Activated CD8-positive, alpha-beta T cell treated with anti-CD3 and anti-CD28 coated beads for 36 hours (primary cell): Measurements from ENCODE around the gene IL17B. TPM values are rescaled to one million over a fixed set of nuclear protein-coding genes. Genes with fewer than 3 reads are reported as not detected.
A peak's percentile ranks its signal among the peaks of the same experiment; 100 is the strongest.

ENCODE experiments used
- ATAC-seq: fragments of 200-7000 bp; cut with Tn5 transposase; one replicate; pipeline ENCODE4 v1.10.0; 2021; ENCODE audit warnings: mild to moderate bottlenecking, moderate library complexity
- CTCF ChIA-PET: fragments of 350-600 bp; sonication (Branson Sonifier 250); formaldehyde crosslinking; loops from one replicate; lab custom pipeline; 2021; ENCODE audit warnings: antibody characterized with exemption; lab: Charles Lee
- POLR2A ChIA-PET: fragments of 350-600 bp; sonication (Branson Sonifier 250); formaldehyde crosslinking; loops from one replicate; lab custom pipeline; 2021; ENCODE audit warnings: antibody characterized with exemption; lab: Charles Lee
- DNase-seq: peaks from one replicate; pipeline ENCODE4 v3.0.0-alpha.2; 2020
- H3K27ac Mint-ChIP-seq: one replicate; pipeline ENCODE4 v1.8.0; 2021; ENCODE audit warnings: mild to moderate bottlenecking, mixed read lengths
- H3K27me3 Mint-ChIP-seq: one replicate; pipeline ENCODE4 v1.8.0; 2021; ENCODE audit warnings: mixed read lengths
- H3K36me3 Mint-ChIP-seq: one replicate; pipeline ENCODE4 v1.8.0; 2021; ENCODE audit warnings: low read depth, mixed read lengths
- H3K4me1 Mint-ChIP-seq: one replicate; pipeline ENCODE4 v1.8.0; 2021; ENCODE audit warnings: low read depth, mixed read lengths
- H3K4me3 Mint-ChIP-seq: one replicate; pipeline ENCODE4 v1.8.0; 2021; ENCODE audit warnings: mild to moderate bottlenecking, moderate library complexity, mixed read lengths
- H3K9me3 Mint-ChIP-seq: one replicate; pipeline ENCODE4 v1.8.0; 2021; ENCODE audit warnings: mixed read lengths
- CTCF ChIP-seq: fragments of 200-600 bp; IDR thresholded peaks from one replicate; pipeline ENCODE4 v1.8.0; 2022; ENCODE audit warnings: antibody characterized with exemption, mild to moderate bottlenecking
- intact Hi-C: fragments of 100-400 bp; cut with micrococcal nuclease; formaldehyde crosslinking; loops from one replicate; pipeline ENCODE4 v1.10.0; 2022
- total RNA-seq, 2 experiments: library from RNA; stranded (reverse); gene quantifications; one replicate each; pipeline ENCODE4 v1.2.3, GENCODE V29; 2021

Gene IL17B
- total RNA-seq, 2 experiments from 2014 or later, result not detected

GRCh38 chr5:149345147-149345891 lies 33.8 kb downstream of the IL17B start, which contains the start of gene GRPEL2:
GRPEL2 (plus strand) TSS chr5:149345499; CDS start chr5:149345540, 41 bp downstream.
- no peaks in the 10 kb centered on the region for H3K9me3 Mint-ChIP-seq
- ChIA-PET CTCF (interaction anchor here (0.7 to 5.0 kb wide), 9 partner anchors 8 to 218 kb away, joined by 3 to 22 read pairs (median 5); partner anchors contain the start of gene PCYOX1L), POLR2A (interaction anchor here (0.8 to 4.0 kb wide), 13 partner anchors 9 to 232 kb away, joined by 3 to 82 read pairs (median 6); partner anchors contain the start of genes CSNK1A1 and PCYOX1L)
- peak; percentile 93 for ATAC-seq
- DNase-seq, result peak; percentile 97
- H3K36me3 Mint-ChIP-seq, result peaks cover 45% of the 10 kb centered on the region
- peaks cover 51% of the 10 kb centered on the region for H3K4me1 Mint-ChIP-seq
- H3K4me3 Mint-ChIP-seq, result peak within 1 kb of the TSS; percentile 95
- TF ChIP-seq CTCF, result no peak
- intact Hi-C loops, result no loop called here
- peak within 1 kb of the TSS; percentile 98 for H3K27ac Mint-ChIP-seq
- no peaks in the 10 kb centered on the region for H3K27me3 Mint-ChIP-seq

- intact Hi-C loops, result no loop called here
- TF ChIP-seq CTCF, result no peak
- DNase-seq (no peak), ATAC-seq (no peak)
- peaks cover 33% of the 10 kb centered on the region for H3K36me3 Mint-ChIP-seq
- no peaks in the 10 kb centered on the region for H3K27me3 Mint-ChIP-seq
- peak overlapping the region; percentile 98 for H3K27ac Mint-ChIP-seq
- H3K9me3 Mint-ChIP-seq, result no peaks in the 10 kb centered on the region
- H3K4me3 Mint-ChIP-seq, result peak overlapping the region; percentile 95
- H3K4me1 Mint-ChIP-seq, result peaks cover 41% of the 10 kb centered on the region
- CTCF ChIA-PET, result interaction anchor here (0.7 to 5.0 kb wide), 10 partner anchors 10 to 219 kb away, joined by 3 to 22 read pairs (median 4); no protein-coding TSS in a partner anchor
- POLR2A ChIA-PET, result interaction anchor here (1.4 to 4.0 kb wide), 5 partner anchors 9 to 199 kb away, joined by 4 to 82 read pairs (median 8); partner anchors contain the start of gene PCYOX1L
Observed at GRCh38 chr5:149344151-149344550, 34.9 kb downstream of the IL17B start.

- intact Hi-C loops, result no loop called here
- ChIA-PET CTCF (interaction anchor here (1.1 to 2.1 kb wide), 2 partner anchors 99 to 223 kb away, joined by 3 to 6 read pairs; no protein-coding TSS in a partner anchor), POLR2A (no interaction called here)
- H3K4me1 Mint-ChIP-seq, result peaks cover 21% of the 10 kb centered on the region
- no peak overlapping the region for H3K4me3 Mint-ChIP-seq
- ATAC-seq, result no peak
- no peaks in the 10 kb centered on the region for H3K9me3 Mint-ChIP-seq
- H3K27ac Mint-ChIP-seq, result no peak overlapping the region
- H3K27me3 Mint-ChIP-seq, result no peaks in the 10 kb centered on the region
- DNase-seq, result no peak
- peaks cover 10% of the 10 kb centered on the region for H3K36me3 Mint-ChIP-seq
- TF ChIP-seq CTCF, result no peak
Observed at GRCh38 chr5:149341876-149342275, 37.2 kb downstream of the IL17B start.

- H3K27ac Mint-ChIP-seq, result no peak overlapping the region
- ChIA-PET CTCF (interaction anchor here (0.7 to 2.1 kb wide), 6 partner anchors 18 to 224 kb away, joined by 3 to 7 read pairs (median 4); no protein-coding TSS in a partner anchor), POLR2A (interaction anchor here (1.0 to 1.2 kb wide), 3 partner anchors 11 to 17 kb away, joined by 3 to 5 read pairs (median 3); partner anchors contain the start of gene PCYOX1L)
- H3K4me3 Mint-ChIP-seq, result no peak overlapping the region
- intact Hi-C loops, result no loop called here
- ATAC-seq (no peak), DNase-seq (no peak)
- peaks cover 17% of the 10 kb centered on the region for H3K4me1 Mint-ChIP-seq
- TF ChIP-seq CTCF, result no peak
- H3K9me3 Mint-ChIP-seq, result no peaks in the 10 kb centered on the region
- no peaks in the 10 kb centered on the region for H3K27me3 Mint-ChIP-seq
- H3K36me3 Mint-ChIP-seq, result peaks cover 4% of the 10 kb centered on the region
Observed at GRCh38 chr5:149340920-149341319, 38.2 kb downstream of the IL17B start.

GRCh38 chr5:149338364-149338763 lies 40.7 kb downstream of the IL17B start:
- no peak for TF ChIP-seq CTCF
- intact Hi-C loops, result no loop called here
- H3K27me3 Mint-ChIP-seq, result no peaks in the 10 kb centered on the region
- peaks cover under 1% of the 10 kb centered on the region for H3K4me1 Mint-ChIP-seq
- H3K27ac Mint-ChIP-seq, result no peak overlapping the region
- no peak overlapping the region for H3K4me3 Mint-ChIP-seq
- DNase-seq, result no peak
- ATAC-seq, result no peak
- no peaks in the 10 kb centered on the region for H3K36me3 Mint-ChIP-seq
- CTCF ChIA-PET, result no interaction called here
- H3K9me3 Mint-ChIP-seq, result no peaks in the 10 kb centered on the region
- POLR2A ChIA-PET, result no interaction called here
